ENCODE data around the gene RGS3.

The RGS3 gene

GRCh38 chr9:113608082-113608685 lies 144.7 kb downstream of the RGS3 start:
- DNase-seq, result no peak

- DNase-seq, result no peak
These were observed 146.2 kb downstream of the RGS3 start for GRCh38 chr9:113609562-113610318.

- no peak for DNase-seq
These were observed 148.1 kb downstream of the RGS3 start for GRCh38 chr9:113611461-113612215.

- DNase-seq, result no peak
These were observed 148.8 kb downstream of the RGS3 start for GRCh38 chr9:113612216-113612747.

GRCh38 chr9:113612828-113613227 lies 149.3 kb downstream of the RGS3 start:
- DNase-seq, result no peak

- DNase-seq, result no peak
These were observed 150.4 kb downstream of the RGS3 start for GRCh38 chr9:113613815-113614413.

- DNase-seq, result peak; percentile 45
These were observed 151.5 kb downstream of the RGS3 start for GRCh38 chr9:113614843-113615648.

GRCh38 chr9:113616116-113616515 lies 152.6 kb downstream of the RGS3 start:
- DNase-seq, result no peak

- no peak for DNase-seq
These were observed 153.3 kb downstream of the RGS3 start for GRCh38 chr9:113616621-113617496.

- no peak for DNase-seq
These were observed 154.0 kb downstream of the RGS3 start for GRCh38 chr9:113617550-113617949.

GRCh38 chr9:113618836-113619490 lies 155.4 kb downstream of the RGS3 start:
- DNase-seq, result no peak

- no peak for DNase-seq
These were observed 156.2 kb downstream of the RGS3 start for GRCh38 chr9:113619491-113620376.

GRCh38 chr9:113620377-113621161 lies 157.0 kb downstream of the RGS3 start:
- DNase-seq, result peak; percentile 96

GRCh38 chr9:113621309-113621791 lies 157.8 kb downstream of the RGS3 start:
- peak; percentile 97 for DNase-seq

- no peak for DNase-seq
These were observed 158.5 kb downstream of the RGS3 start for GRCh38 chr9:113621980-113622379.

- DNase-seq, result peak; percentile 92
These were observed 159.3 kb downstream of the RGS3 start for GRCh38 chr9:113622600-113623400.

GRCh38 chr9:113623851-113624485 lies 160.4 kb downstream of the RGS3 start:
- DNase-seq, result no peak
